Lower leg skin (tissue), 4 donors: Measurements from ENCODE around the gene TTC1. TPM values are rescaled to one million over a fixed set of nuclear protein-coding genes. Genes with fewer than 3 reads are reported as not detected.

Source experiments
- DNase-seq, 2 donors: peaks; one replicate each; pipeline ENCODE4 v3.0.0-alpha.2; 2019; ENCODE audit warnings: low spot score in 2 of 2
- H3K4me3 ChIP-seq: fragments of 200-600 bp; sonication (generic); 2 replicates; pipeline ENCODE4 v1.5.1; 2017; ENCODE audit warnings: mild to moderate bottlenecking, low read depth; ENCODE audit not compliant: poor library complexity, severe bottlenecking
- CTCF ChIP-seq, 3 donors: fragments of 450-650 bp; IDR thresholded peaks; one replicate each; pipeline ENCODE4 v1.5.1; 2016; ENCODE audit warnings: antibody characterized with exemption in 3 of 3, mild to moderate bottlenecking in 3 of 3, moderate library complexity in 2 of 3
- POLR2A ChIP-seq, 2 donors: fragments of 450-650 bp; IDR thresholded peaks; one replicate each; pipeline ENCODE4 v1.6.1; 2016 to 2017; ENCODE audit warnings: antibody characterized with exemption in 2 of 2, mild to moderate bottlenecking in 1 of 2, moderate library complexity in 1 of 2
- WGBS, 2 donors: methylation state at CpG; one replicate each; pipeline ENCODE4 v1.1.5; 2018; 5-methylcytosine and 5-hydroxymethylcytosine counted together
- intact Hi-C: fragments of 100-400 bp; cut with DNase I; formaldehyde crosslinking; loops from one replicate; pipeline ENCODE4 v1.15.0; 2023; ENCODE audit warnings: low total_unique reads
- total RNA-seq, 4 donors: library from RNA; depleted of rRNA; stranded (reverse); fragments of >200 nt; gene quantifications; one replicate each; pipeline ENCODE4 v1.1.0, GENCODE V29; 2016

TTC1 gene
- total RNA-seq, 4 donors from 2014 or later: 28.5 to 39.3 (median 36.2) TPM

GRCh38 chr5:160030631-160031377 is 21.9 kb downstream of the TTC1 start:
- no peak for TF ChIP-seq POLR2A (IDR thresholded peaks at IDR 0.05)
- TF ChIP-seq CTCF (IDR thresholded peaks at IDR 0.05): no peak
- intact Hi-C loops: loop anchor here (5.0 kb wide), 1 partner anchor 366 kb away; no protein-coding TSS in a partner anchor
- no peak for DNase-seq
- 50 to 59% methylated on average over 3 of the region's 3 CpGs for WGBS, 2 donors
- no peak overlapping the region for H3K4me3 ChIP-seq

GRCh38 chr5:160033546-160034252 is 24.8 kb downstream of the TTC1 start:
- intact Hi-C loops: loop anchor here (5.0 kb wide), 1 partner anchor 364 kb away; no protein-coding TSS in a partner anchor
- TF ChIP-seq CTCF (IDR thresholded peaks at IDR 0.05) (no peak), POLR2A (IDR thresholded peaks at IDR 0.05) (no peak)
- 80 to 90% methylated on average over 4 of the region's 4 CpGs for WGBS, 2 donors
- no peak for DNase-seq
- H3K4me3 ChIP-seq: no peak overlapping the region

- intact Hi-C loops: no loop called here
- no peak for DNase-seq
- WGBS, 2 donors: 62 to 100% methylated on average over 1 of the region's 1 CpG
- no peak for TF ChIP-seq POLR2A (IDR thresholded peaks at IDR 0.05)
- TF ChIP-seq CTCF (IDR thresholded peaks at IDR 0.05): no peak
- H3K4me3 ChIP-seq: no peak overlapping the region
Observed at GRCh38 chr5:160036243-160036642, 27.3 kb downstream of the TTC1 start.

- H3K4me3 ChIP-seq: no peak overlapping the region
- TF ChIP-seq CTCF (IDR thresholded peaks at IDR 0.05) (no peak), POLR2A (IDR thresholded peaks at IDR 0.05) (no peak)
- intact Hi-C loops: no loop called here
- no peak for DNase-seq
Observed at GRCh38 chr5:160036884-160037283, 27.9 kb downstream of the TTC1 start.

- TF ChIP-seq CTCF (IDR thresholded peaks at IDR 0.05) (no peak), POLR2A (IDR thresholded peaks at IDR 0.05) (no peak)
- intact Hi-C loops: no loop called here
- H3K4me3 ChIP-seq: no peak overlapping the region
- DNase-seq: no peak
- 57 to 70% methylated on average over 2 of the region's 2 CpGs for WGBS, 2 donors
Observed at GRCh38 chr5:160039810-160040470, 31.0 kb downstream of the TTC1 start.
